ENCODE measurements around the gene COBL. TPM values are rescaled to one million over a fixed set of nuclear protein-coding genes. Genes with fewer than 3 reads are reported as not detected.

Gene COBL
- total RNA-seq, 1 experiment from 2014 or later = 0.39 TPM

DNA sequence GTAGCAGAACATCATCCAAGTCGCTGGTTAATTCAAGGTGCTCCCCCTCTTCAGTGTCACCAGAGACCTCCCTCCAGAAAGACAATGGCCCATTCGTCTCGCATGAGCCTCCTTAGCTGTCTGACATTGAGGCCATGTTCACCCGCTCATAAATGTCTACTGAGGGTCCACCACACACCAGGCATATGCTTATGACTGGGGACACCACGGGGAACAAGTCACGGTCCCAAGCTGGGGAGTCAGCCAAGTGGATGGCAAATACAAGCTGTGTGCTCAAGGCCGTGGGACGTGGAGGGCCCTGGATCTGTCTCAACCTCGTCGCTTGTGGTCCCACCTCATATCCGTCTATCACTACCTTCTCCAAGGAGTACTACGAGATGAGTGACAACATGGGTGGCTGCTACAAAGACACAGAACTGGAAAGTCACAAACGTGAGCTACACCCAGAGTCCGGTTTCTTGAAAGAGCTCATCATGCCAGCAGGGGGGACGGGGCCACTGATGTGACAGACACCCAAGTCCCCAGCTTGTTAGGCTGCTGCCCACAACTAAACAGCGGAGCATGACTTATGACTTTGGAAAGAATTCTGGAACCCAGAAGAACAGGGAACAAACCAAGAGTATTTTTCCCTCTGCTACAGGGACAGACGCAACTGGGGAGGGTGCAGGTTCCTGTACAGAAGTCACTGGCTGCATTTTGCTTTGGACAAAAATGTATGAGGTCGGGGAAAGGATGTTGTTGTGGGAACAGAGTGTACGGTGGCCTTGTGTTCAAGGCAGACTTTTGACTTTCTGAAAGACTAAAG is 189.6 kb downstream of the COBL start:
- Histone ChIP-seq H3K4me3 (ENCODE audit: low read depth in 2 of 2, low read length in 2 of 2) (no peak overlapping the region), H3K4me1 (ENCODE audit: control insufficient read depth, insufficient read depth, low read length) (no peaks in the 10 kb centered on the region), H3K36me3 (ENCODE audit: control insufficient read depth, insufficient read depth, low read length) (no peaks in the 10 kb centered on the region), H3K27me3 (ENCODE audit: control insufficient read depth, insufficient read depth, low read length) (no peaks in the 10 kb centered on the region; the same call in 1 of the 2 replicates), H3K27ac (ENCODE audit: low read length) (no peak overlapping the region), H3K9me3 (ENCODE audit: control insufficient read depth, insufficient read depth, low read depth, low read length) (no peaks in the 10 kb centered on the region)
- in situ Hi-C loops (cut with HindIII; ENCODE audit: low pct_unique_long_range_greater_than_20kb, low sequenced_read_pairs) = no loop called here
- DNase-seq (ENCODE audit: low read depth, low spot score) = no peak
- ChIA-PET CTCF (no interaction called here), POLR2A (interaction anchor here (0.7 kb wide), 2 partner anchors 21 to 1407 kb away, joined by 4 to 10 read pairs; no protein-coding TSS in a partner anchor)
- ATAC-seq = no peak
- intact Hi-C loops (cut with micrococcal nuclease; ENCODE audit: unreplicated experiment) = no loop called here
- BruUV-seq (replicated peaks) = no TSS peak
- TF ChIP-seq, protein P1, sequence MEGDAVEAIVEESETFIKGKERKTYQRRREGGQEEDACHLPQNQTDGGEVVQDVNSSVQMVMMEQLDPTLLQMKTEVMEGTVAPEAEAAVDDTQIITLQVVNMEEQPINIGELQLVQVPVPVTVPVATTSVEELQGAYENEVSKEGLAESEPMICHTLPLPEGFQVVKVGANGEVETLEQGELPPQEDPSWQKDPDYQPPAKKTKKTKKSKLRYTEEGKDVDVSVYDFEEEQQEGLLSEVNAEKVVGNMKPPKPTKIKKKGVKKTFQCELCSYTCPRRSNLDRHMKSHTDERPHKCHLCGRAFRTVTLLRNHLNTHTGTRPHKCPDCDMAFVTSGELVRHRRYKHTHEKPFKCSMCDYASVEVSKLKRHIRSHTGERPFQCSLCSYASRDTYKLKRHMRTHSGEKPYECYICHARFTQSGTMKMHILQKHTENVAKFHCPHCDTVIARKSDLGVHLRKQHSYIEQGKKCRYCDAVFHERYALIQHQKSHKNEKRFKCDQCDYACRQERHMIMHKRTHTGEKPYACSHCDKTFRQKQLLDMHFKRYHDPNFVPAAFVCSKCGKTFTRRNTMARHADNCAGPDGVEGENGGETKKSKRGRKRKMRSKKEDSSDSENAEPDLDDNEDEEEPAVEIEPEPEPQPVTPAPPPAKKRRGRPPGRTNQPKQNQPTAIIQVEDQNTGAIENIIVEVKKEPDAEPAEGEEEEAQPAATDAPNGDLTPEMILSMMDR (IDR thresholded peaks at IDR 0.05) = no peak
- no peak for TF ChIP-seq POLR2AphosphoS5 (IDR thresholded peaks at IDR 0.05; ENCODE audit: low read depth, low read length)
- TF ChIP-seq TCF7L2 (IDR thresholded peaks at IDR 0.05; ENCODE audit: low read depth, low read length) = no peak
- TF ChIP-seq, protein P2, sequence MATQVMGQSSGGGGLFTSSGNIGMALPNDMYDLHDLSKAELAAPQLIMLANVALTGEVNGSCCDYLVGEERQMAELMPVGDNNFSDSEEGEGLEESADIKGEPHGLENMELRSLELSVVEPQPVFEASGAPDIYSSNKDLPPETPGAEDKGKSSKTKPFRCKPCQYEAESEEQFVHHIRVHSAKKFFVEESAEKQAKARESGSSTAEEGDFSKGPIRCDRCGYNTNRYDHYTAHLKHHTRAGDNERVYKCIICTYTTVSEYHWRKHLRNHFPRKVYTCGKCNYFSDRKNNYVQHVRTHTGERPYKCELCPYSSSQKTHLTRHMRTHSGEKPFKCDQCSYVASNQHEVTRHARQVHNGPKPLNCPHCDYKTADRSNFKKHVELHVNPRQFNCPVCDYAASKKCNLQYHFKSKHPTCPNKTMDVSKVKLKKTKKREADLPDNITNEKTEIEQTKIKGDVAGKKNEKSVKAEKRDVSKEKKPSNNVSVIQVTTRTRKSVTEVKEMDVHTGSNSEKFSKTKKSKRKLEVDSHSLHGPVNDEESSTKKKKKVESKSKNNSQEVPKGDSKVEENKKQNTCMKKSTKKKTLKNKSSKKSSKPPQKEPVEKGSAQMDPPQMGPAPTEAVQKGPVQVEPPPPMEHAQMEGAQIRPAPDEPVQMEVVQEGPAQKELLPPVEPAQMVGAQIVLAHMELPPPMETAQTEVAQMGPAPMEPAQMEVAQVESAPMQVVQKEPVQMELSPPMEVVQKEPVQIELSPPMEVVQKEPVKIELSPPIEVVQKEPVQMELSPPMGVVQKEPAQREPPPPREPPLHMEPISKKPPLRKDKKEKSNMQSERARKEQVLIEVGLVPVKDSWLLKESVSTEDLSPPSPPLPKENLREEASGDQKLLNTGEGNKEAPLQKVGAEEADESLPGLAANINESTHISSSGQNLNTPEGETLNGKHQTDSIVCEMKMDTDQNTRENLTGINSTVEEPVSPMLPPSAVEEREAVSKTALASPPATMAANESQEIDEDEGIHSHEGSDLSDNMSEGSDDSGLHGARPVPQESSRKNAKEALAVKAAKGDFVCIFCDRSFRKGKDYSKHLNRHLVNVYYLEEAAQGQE (IDR thresholded peaks at IDR 0.05; ENCODE audit: insufficient read depth in 1 of 2, low read depth in 2 of 2, low read length in 1 of 2) = no peak
- TF ChIP-seq SIN3A (IDR thresholded peaks at IDR 0.05; ENCODE audit: borderline replicate concordance, insufficient read depth, low read depth, low read length) = no peak

DNA sequence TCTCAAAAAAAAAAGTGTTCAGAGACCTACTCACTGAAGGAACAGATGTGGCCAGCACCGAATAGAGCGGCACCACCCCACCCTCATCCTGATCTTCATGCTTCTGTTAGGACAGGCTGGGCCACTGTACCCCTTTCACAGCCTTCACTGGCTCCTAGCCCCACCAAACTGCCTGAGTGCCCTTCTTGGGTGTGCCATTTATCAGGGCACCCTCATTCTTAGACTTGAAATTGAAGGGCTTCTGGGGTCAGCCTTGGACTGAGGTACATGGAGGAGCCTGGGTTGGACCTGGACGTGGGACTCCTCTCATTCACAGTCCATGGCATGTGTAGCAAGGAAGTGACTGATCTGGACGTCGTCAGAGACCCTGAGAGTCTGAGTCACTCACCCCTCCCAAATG is 190.3 kb downstream of the COBL start:
- Histone ChIP-seq H3K27ac (ENCODE audit: low read length) (no peak overlapping the region), H3K4me3 (ENCODE audit: low read depth in 2 of 2, low read length in 2 of 2) (no peak overlapping the region), H3K4me1 (ENCODE audit: control insufficient read depth, insufficient read depth, low read length) (no peaks in the 10 kb centered on the region), H3K27me3 (ENCODE audit: control insufficient read depth, insufficient read depth, low read length) (peaks cover 2% of the 10 kb centered on the region), H3K36me3 (ENCODE audit: control insufficient read depth, insufficient read depth, low read length) (no peaks in the 10 kb centered on the region), H3K9me3 (ENCODE audit: control insufficient read depth, insufficient read depth, low read depth, low read length) (no peaks in the 10 kb centered on the region)
- ATAC-seq (no peak), DNase-seq (ENCODE audit: low read depth, low spot score) (no peak)
- ChIA-PET POLR2A (no interaction called here), CTCF (no interaction called here)
- TF ChIP-seq POLR2AphosphoS5 (IDR thresholded peaks at IDR 0.05; ENCODE audit: low read depth, low read length) (no peak), TCF7L2 (IDR thresholded peaks at IDR 0.05; ENCODE audit: low read depth, low read length) (no peak), SIN3A (IDR thresholded peaks at IDR 0.05; ENCODE audit: borderline replicate concordance, insufficient read depth, low read depth, low read length) (no peak)
- TF ChIP-seq, protein P1 (IDR thresholded peaks at IDR 0.05) = no peak
- TF ChIP-seq, protein P2 (IDR thresholded peaks at IDR 0.05; ENCODE audit: insufficient read depth in 1 of 2, low read depth in 2 of 2, low read length in 1 of 2) = no peak
- no TSS peak for BruUV-seq (replicated peaks)
- intact Hi-C loops (cut with micrococcal nuclease; ENCODE audit: unreplicated experiment) (no loop called here), in situ Hi-C loops (cut with HindIII; ENCODE audit: low pct_unique_long_range_greater_than_20kb, low sequenced_read_pairs) (no loop called here)
